SU-DHL-6 (cell line): ENCODE results near the gene KCNA2.

Experiments used
- H2AFZ ChIP-seq: fragments of 200-600 bp; sonication (generic); 2 replicates; pipeline ENCODE4 v1.6.1; 2014; ENCODE audit warnings: low read depth, mild to moderate bottlenecking, moderate library complexity, mixed read lengths, antibody characterized with exemption, low read length; ENCODE audit not compliant: severe bottlenecking
- H3F3A ChIP-seq: fragments of 200-600 bp; shearing (Covaris generic); 2 replicates; pipeline ENCODE4 v1.6.0; 2016; ENCODE audit warnings: antibody characterized with exemption, mild to moderate bottlenecking; ENCODE audit not compliant: insufficient read depth
- H3K27ac ChIP-seq: fragments of 200-600 bp; sonication (generic); 2 replicates; pipeline ENCODE4 v1.5.1; 2016; ENCODE audit warnings: low read depth, mild to moderate bottlenecking, low read length, moderate library complexity, mixed read lengths
- H3K27me3 ChIP-seq: fragments of 200-600 bp; sonication (generic), shearing (Covaris generic); 2 replicates; pipeline ENCODE4 v1.6.0; 2014; ENCODE audit warnings: mild to moderate bottlenecking, low read length
- H3K36me3 ChIP-seq: fragments of 200-600 bp; sonication (generic); 2 replicates; pipeline ENCODE4 v1.6.1; 2014; ENCODE audit warnings: mild to moderate bottlenecking, low read length, mixed read lengths
- H3K4me2 ChIP-seq: fragments of 300-600, 200-600 bp; shearing (Covaris generic), sonication (generic); 2 replicates; pipeline ENCODE4 v1.6.0; 2014; ENCODE audit warnings: low read length, low read depth, mild to moderate bottlenecking; ENCODE audit not compliant: poor library complexity, severe bottlenecking
- H3K4me3 ChIP-seq: fragments of 200-600 bp; sonication (generic); 2 replicates; pipeline ENCODE4 v1.5.1; 2014; ENCODE audit warnings: antibody characterized with exemption, low read length, mild to moderate bottlenecking, mixed read lengths; ENCODE audit not compliant: insufficient read depth, poor library complexity, severe bottlenecking
- H3K79me2 ChIP-seq: fragments of 200-600 bp; sonication (generic); 2 replicates; pipeline ENCODE4 v1.6.1; 2014; ENCODE audit warnings: mild to moderate bottlenecking, low read length, moderate library complexity; ENCODE audit not compliant: insufficient read depth
- H3K9ac ChIP-seq: fragments of 200-600 bp; sonication (generic); 2 replicates; pipeline ENCODE4 v1.7.0; 2014; ENCODE audit warnings: mild to moderate bottlenecking, low read length
- H3K9me2 ChIP-seq: fragments of 200-600 bp; sonication (generic); replicated peaks from 2 replicates; pipeline ENCODE4 v1.6.1; 2014; ENCODE audit warnings: low read length; ENCODE audit not compliant: insufficient read depth
- H3K9me3 ChIP-seq: fragments of 200-600 bp; sonication (generic); 2 replicates; pipeline ENCODE4 v1.6.1; 2014; ENCODE audit warnings: low read length, mixed read lengths; ENCODE audit not compliant: insufficient read depth
- H4K20me1 ChIP-seq: fragments of 200-600 bp; sonication (generic); 2 replicates; pipeline ENCODE4 v1.6.1; 2014; ENCODE audit warnings: low read depth, mild to moderate bottlenecking, antibody characterized with exemption, low read length, moderate library complexity, mixed read lengths
- CTCF ChIP-seq: fragments of 200-600 bp; sonication (generic); IDR thresholded peaks from one replicate; pipeline ENCODE4 v1.5.1; 2017; ENCODE audit warnings: antibody characterized with exemption, mild to moderate bottlenecking, low read length, moderate library complexity; ENCODE audit not compliant: insufficient read depth, poor library complexity, severe bottlenecking
- EZH2phosphoT487 ChIP-seq: fragments of 200-600 bp; sonication (generic), shearing (Covaris generic); conservative IDR thresholded peaks from 2 replicates; pipeline ENCODE4 v1.6.1; 2018; ENCODE audit warnings: mild to moderate bottlenecking, antibody characterized with exemption, low read length, moderate library complexity, mixed read lengths

Gene KCNA2

GRCh38 chr1:110576441-110576840 lies 29.7 kb downstream of the KCNA2 start:
- Histone ChIP-seq H3K9ac (no peak overlapping the region), H3K4me3 (no peak overlapping the region), H3K9me2 (no peaks in the 10 kb centered on the region), H3F3A (no peaks in the 10 kb centered on the region), H3K27me3 (no peaks in the 10 kb centered on the region), H3K79me2 (no peaks in the 10 kb centered on the region), H4K20me1 (no peaks in the 10 kb centered on the region), H3K36me3 (no peaks in the 10 kb centered on the region), H3K4me2 (no peak overlapping the region), H2AFZ (no peak overlapping the region), H3K27ac (no peak overlapping the region), H3K9me3 (no peaks in the 10 kb centered on the region)
- TF ChIP-seq EZH2phosphoT487, result no peak
- TF ChIP-seq CTCF, result no peak

GRCh38 chr1:110573314-110573713 lies 32.8 kb downstream of the KCNA2 start:
- H3F3A ChIP-seq, result no peaks in the 10 kb centered on the region
- H3K9ac ChIP-seq, result no peak overlapping the region
- no peak overlapping the region for H3K27ac ChIP-seq
- H3K36me3 ChIP-seq, result no peaks in the 10 kb centered on the region
- H2AFZ ChIP-seq, result no peak overlapping the region
- H3K79me2 ChIP-seq, result no peaks in the 10 kb centered on the region
- H4K20me1 ChIP-seq, result no peaks in the 10 kb centered on the region
- no peaks in the 10 kb centered on the region for H3K9me3 ChIP-seq
- H3K4me3 ChIP-seq, result no peak overlapping the region
- TF ChIP-seq CTCF (no peak), EZH2phosphoT487 (no peak)
- no peaks in the 10 kb centered on the region for H3K27me3 ChIP-seq
- H3K9me2 ChIP-seq, result no peaks in the 10 kb centered on the region
- H3K4me2 ChIP-seq, result no peak overlapping the region

- Histone ChIP-seq H3K27me3 (no peaks in the 10 kb centered on the region), H3K9ac (no peak overlapping the region), H4K20me1 (no peaks in the 10 kb centered on the region), H3F3A (no peaks in the 10 kb centered on the region), H3K79me2 (no peaks in the 10 kb centered on the region), H3K4me2 (no peak overlapping the region), H3K4me3 (no peak overlapping the region), H3K27ac (no peak overlapping the region), H3K9me3 (no peaks in the 10 kb centered on the region), H3K36me3 (no peaks in the 10 kb centered on the region), H2AFZ (no peak overlapping the region), H3K9me2 (no peaks in the 10 kb centered on the region)
- TF ChIP-seq CTCF, result no peak
- TF ChIP-seq EZH2phosphoT487, result no peak
Measured at GRCh38 chr1:110572751-110573150, 33.4 kb downstream of the KCNA2 start.
